ENCODE results near the gene RIMBP3C.
"Not testable (repeated sequence)": the region's sequence is repeated elsewhere in the genome, so short reads cannot be mapped to it uniquely, and the experiment has no call there.

- not testable (repeated sequence) for TF ChIP-seq EZH2 (IDR thresholded peaks at IDR 0.05; ENCODE audit: borderline replicate concordance, low read depth, low read length, poor library complexity, severe bottlenecking); CTCF (conservative IDR thresholded peaks at IDR 0.05; ENCODE audit: low read depth, low read length)
Observed at GRCh38 chr22:21581009-21581713, 29.9 kb upstream of the RIMBP3C start.
